ENCODE measurements around the gene P3H1.

- TF ChIP-seq CTCF (conservative IDR thresholded peaks at IDR 0.05): no peak
- no peak for TF ChIP-seq EZH2 (IDR thresholded peaks at IDR 0.05; ENCODE audit: low read depth)
Observed at GRCh38 chr1:42780176-42780575, 13.3 kb upstream of the P3H1 start.
